H1 (cell line): Measurements from ENCODE around the gene ZBTB48. TPM values are rescaled to one million over a fixed set of nuclear protein-coding genes. Genes with fewer than 3 reads are reported as not detected.
A peak's percentile ranks its signal among the peaks of the same experiment; 100 is the strongest.

ENCODE experiments used
- CHD2 ChIP-seq: IDR thresholded peaks from 2 replicates; pipeline ENCODE4 v1.6.1; 2012; ENCODE audit warnings: low read length, improper control_type of control experiment
- CHD7 ChIP-seq: fragments of 300-600 bp; sonication (generic); IDR thresholded peaks from 2 replicates; pipeline ENCODE4 v1.7.1; 2012; ENCODE audit warnings: low read length, moderate library complexity, mild to moderate bottlenecking, inconsistent platforms; ENCODE audit not compliant: insufficient replicate concordance
- KDM5A ChIP-seq: fragments of 200-600 bp; IDR thresholded peaks from 2 replicates; pipeline ENCODE4 v1.7.1; 2012; ENCODE audit warnings: mild to moderate bottlenecking, low read length, inconsistent platforms, mixed read lengths
- MAFK ChIP-seq: IDR thresholded peaks from 2 replicates; pipeline ENCODE4 v1.6.1; 2012; ENCODE audit warnings: low read depth, mild to moderate bottlenecking, improper control_type of control experiment, low read length
- PHF8 ChIP-seq: fragments of 200-600 bp; sonication (generic); conservative IDR thresholded peaks from 2 replicates; pipeline ENCODE4 v1.7.1; 2012; ENCODE audit warnings: low read depth, mild to moderate bottlenecking, inconsistent platforms, low read length, moderate library complexity
- RAD21 ChIP-seq, 2 experiments: IDR thresholded peaks in 1 of 2; conservative IDR thresholded peaks in 1 of 2; 2 replicates each; pipeline ENCODE4 v1.6.1; 2011; ENCODE audit warnings: low read depth in 2 of 2, low read length in 2 of 2, improper control_type of control experiment in 1 of 2, inconsistent platforms in 1 of 2, mild to moderate bottlenecking in 1 of 2, moderate library complexity in 1 of 2
- SIX5 ChIP-seq: IDR thresholded peaks from 2 replicates; pipeline ENCODE4 v1.6.1; 2011; ENCODE audit warnings: mild to moderate bottlenecking, low read depth, low read length
- TBP ChIP-seq: IDR thresholded peaks from 2 replicates; pipeline ENCODE4 v1.6.1; 2011; ENCODE audit warnings: low read depth, low read length, improper control_type of control experiment
- USF2 ChIP-seq: IDR thresholded peaks from 2 replicates; pipeline ENCODE4 v1.6.1; 2011; ENCODE audit warnings: low read length, improper control_type of control experiment
- polyA plus RNA-seq, 7 experiments: library from polyadenylated mRNA; depleted of rRNA in 3 of 7; stranded (reverse) in 5 of 7; unstranded in 2 of 7; fragments of >200 nt in 5 of 7; fragments of 200-250 nt in 2 of 7; gene quantifications; 1 replicate in 5 of 7; 2 replicates in 1 of 7; 4 replicates in 1 of 7; pipeline versions ENCODE4 v1.2.1 to v1.2.3, GENCODE V29; 2011 to 2013; ENCODE audit warnings: missing spikeins in 2 of 7, mixed read lengths in 2 of 7
- total RNA-seq: library from RNA; stranded (reverse); fragmentation: NEBNext Ultra II Directional; extraction: Animal tissue kit (Norgen Biotek cat#: 25700); gene quantifications from 2 replicates; pipeline ENCODE4 v1.2.1, GENCODE V29; 2021

ZBTB48 gene
- total and polyA plus RNA-seq, 2 of the 8 experiments (the other 6 are each of a cell fraction or from before 2014, with no cell fraction given), result 28.2 to 28.8 TPM

DNA sequence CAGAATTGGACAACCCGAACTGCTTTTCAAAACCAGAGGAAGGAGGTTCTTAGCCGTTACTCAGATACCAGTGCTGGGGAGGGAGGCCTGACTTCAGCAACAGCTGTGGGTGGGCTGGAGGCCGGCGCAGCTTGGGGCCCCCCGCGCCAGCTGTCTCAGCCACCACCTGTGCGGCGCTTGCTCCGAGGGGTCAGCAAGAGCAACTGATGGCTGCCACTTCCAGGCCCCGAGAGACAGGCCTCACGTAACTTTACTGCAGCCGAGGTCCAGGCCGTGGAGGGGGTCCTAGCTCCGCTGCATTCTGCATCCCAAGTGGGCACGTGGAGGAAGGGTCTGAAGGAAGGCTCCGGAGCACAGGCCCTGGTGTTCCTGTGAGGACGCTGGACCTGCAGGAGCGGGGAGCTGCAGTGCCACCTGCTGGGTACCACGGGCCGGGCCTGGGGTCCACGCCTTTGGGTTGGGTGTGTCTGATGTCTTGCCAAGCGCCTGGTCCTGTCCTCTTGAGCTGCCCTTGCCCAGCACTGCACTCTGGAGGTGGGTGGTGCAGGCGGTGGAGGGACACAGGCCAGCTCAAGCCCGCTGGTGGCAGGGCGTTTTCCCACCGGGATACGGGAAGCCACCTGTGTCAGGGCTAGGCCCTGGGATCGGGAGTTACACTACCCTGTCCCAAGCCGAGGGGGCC, 54.7 kb downstream of the ZBTB48 start (continued):
- TF ChIP-seq CHD7, result no peak
- no peak for TF ChIP-seq MAFK
- TF ChIP-seq TBP, result no peak
- no peak for TF ChIP-seq KDM5A
- no peak for TF ChIP-seq CHD2
- no peak for TF ChIP-seq SIX5
- no peak for TF ChIP-seq USF2
- peak; percentile 53 to 64 for TF ChIP-seq RAD21 (IDR thresholded peaks at IDR 0.05 in 1 of 2, conservative IDR thresholded peaks at IDR 0.05 in 1 of 2; ENCODE audit: low read depth in 2 of 2, low read length in 2 of 2)
- no peak for TF ChIP-seq PHF8
